Rectal smooth muscle tissue (tissue), 1 donor: ENCODE measurements around the gene VWA3B.
"Not testable (repeated sequence)": the region's sequence is repeated elsewhere in the genome, so short reads cannot be mapped to it uniquely, and the experiment has no call there.

ENCODE experiments used
- H3K27ac ChIP-seq: one replicate; pipeline ENCODE4 v1.7.0; 2013; ENCODE audit warnings: low read depth, low read length, inconsistent platforms
- H3K27me3 ChIP-seq: one replicate; pipeline ENCODE4 v1.7.0; 2013; ENCODE audit warnings: low read length; ENCODE audit not compliant: control insufficient read depth, insufficient read depth
- H3K36me3 ChIP-seq: one replicate; pipeline ENCODE4 v1.7.0; 2013; ENCODE audit warnings: low read length; ENCODE audit not compliant: control insufficient read depth, insufficient read depth
- H3K4me1 ChIP-seq: one replicate; pipeline ENCODE4 v1.7.0; 2013; ENCODE audit warnings: low read length; ENCODE audit not compliant: control insufficient read depth, insufficient read depth
- H3K4me3 ChIP-seq: one replicate; pipeline ENCODE4 v1.7.0; 2013; ENCODE audit warnings: low read length
- H3K9ac ChIP-seq: one replicate; pipeline ENCODE4 v1.7.0; 2013; ENCODE audit warnings: low read length

The VWA3B gene, protein sequence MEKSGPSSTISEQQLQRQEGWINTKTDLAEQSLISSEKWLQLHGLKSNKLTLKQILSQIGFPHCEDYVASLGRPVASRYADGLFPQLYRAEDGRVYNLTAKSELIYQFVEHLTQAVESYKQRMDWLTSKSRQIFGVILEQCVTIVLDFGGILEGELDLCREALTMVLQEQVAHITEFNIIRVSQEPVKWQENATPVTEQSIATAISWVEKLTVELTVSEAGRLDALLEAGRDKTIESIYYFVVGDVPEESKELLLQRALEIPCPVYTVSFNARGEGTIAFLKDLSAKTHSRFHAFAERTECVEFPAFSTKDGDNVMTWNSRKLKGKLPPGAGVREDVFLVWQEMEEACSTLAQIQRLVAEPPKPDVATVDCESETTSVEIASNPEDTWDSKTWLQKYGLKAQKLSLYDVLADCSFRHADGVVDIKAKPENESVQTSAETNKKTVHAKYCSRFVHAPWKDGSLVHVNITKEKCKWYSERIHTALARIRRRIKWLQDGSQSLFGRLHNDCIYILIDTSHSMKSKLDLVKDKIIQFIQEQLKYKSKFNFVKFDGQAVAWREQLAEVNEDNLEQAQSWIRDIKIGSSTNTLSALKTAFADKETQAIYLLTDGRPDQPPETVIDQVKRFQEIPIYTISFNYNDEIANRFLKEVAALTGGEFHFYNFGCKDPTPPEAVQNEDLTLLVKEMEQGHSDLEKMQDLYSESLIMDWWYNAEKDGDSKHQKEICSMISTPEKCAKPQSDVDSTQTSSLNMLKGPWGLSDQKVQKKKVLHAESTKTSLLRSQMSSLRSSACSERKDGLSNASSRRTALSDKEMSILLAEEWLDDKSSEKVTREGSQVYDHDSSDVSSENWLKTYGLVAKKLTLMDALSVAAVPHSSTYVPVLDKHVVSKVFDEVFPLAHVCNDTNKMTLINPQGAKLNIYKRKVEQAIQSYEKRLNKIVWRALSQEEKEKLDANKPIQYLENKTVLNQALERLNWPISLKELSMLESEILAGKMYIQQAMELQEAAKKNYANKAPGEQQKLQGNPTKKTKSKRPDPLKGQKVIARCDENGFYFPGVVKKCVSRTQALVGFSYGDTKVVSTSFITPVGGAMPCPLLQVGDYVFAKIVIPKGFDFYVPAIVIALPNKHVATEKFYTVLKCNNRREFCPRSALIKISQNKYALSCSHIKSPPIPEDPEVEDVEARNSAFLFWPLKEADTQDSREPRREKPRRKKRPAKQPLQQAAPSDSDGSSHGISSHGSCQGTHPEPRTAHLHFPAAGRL (N-terminal part only)

GRCh38 chr2:98086491-98087446 is at the start of gene VWA3B:
VWA3B (plus strand) TSS chr2:98087167; CDS start chr2:98093093, 5,926 bp downstream.
- peak within 1 kb of the TSS; percentile 41 for H3K9ac ChIP-seq
- peaks cover 4% of the 10 kb centered on the region for H3K4me1 ChIP-seq
- no peaks in the 10 kb centered on the region for H3K36me3 ChIP-seq
- H3K4me3 ChIP-seq = peak within 1 kb of the TSS; percentile 71
- H3K27ac ChIP-seq = no peak within 1 kb of the TSS
- no peaks in the 10 kb centered on the region for H3K27me3 ChIP-seq

- no peaks in the 10 kb centered on the region for H3K27me3 ChIP-seq
- H3K27ac ChIP-seq = no peak overlapping the region
- H3K4me3 ChIP-seq = no peak overlapping the region
- no peak overlapping the region for H3K9ac ChIP-seq
- H3K36me3 ChIP-seq = no peaks in the 10 kb centered on the region
- peaks cover 11% of the 10 kb centered on the region for H3K4me1 ChIP-seq
Measured at GRCh38 chr2:98037206-98037605, 49.8 kb upstream of the VWA3B start.

DNA sequence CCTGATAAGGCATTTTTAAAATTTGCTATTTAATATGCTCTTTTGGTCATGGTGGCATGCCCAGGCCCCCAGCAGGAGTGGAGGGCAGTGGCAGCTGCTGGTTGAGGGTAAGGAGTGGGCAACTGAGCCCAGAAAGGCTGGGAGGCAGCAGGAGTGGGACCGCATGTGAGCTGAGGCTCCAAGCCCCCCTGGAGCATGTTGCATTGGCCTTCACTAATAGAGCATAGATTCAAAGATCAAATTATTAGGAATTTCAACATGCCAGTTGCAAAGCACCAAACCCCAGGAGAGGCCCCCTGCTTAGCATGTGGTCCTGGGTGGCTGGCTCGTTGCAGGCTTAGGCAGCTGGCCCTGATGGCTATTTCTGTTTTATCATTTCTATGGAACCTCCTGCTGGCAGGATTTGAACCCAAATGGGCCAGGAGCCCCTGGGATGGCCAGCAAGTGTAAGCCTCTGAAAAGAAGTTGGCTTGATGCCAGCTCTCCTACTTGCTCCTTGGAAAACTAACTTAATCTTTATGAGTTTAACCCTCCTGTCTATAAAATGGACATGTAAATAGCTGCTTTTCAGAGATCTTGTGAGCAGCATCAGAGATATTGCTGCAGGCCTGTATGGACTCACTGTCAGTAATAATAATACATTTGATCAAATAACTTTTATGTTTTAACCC is 49.2 kb upstream of the VWA3B start:
- no peaks in the 10 kb centered on the region for H3K36me3 ChIP-seq
- H3K4me3 ChIP-seq = no peak overlapping the region
- H3K27ac ChIP-seq = no peak overlapping the region
- no peaks in the 10 kb centered on the region for H3K27me3 ChIP-seq
- peaks cover 11% of the 10 kb centered on the region for H3K4me1 ChIP-seq
- no peak overlapping the region for H3K9ac ChIP-seq

- Histone ChIP-seq H3K4me1 (peaks cover 11% of the 10 kb centered on the region), H3K27me3 (no peaks in the 10 kb centered on the region), H3K9ac (no peak overlapping the region), H3K4me3 (no peak overlapping the region), H3K36me3 (no peaks in the 10 kb centered on the region), H3K27ac (no peak overlapping the region)
Measured at GRCh38 chr2:98039085-98039756, 47.7 kb upstream of the VWA3B start.

DNA sequence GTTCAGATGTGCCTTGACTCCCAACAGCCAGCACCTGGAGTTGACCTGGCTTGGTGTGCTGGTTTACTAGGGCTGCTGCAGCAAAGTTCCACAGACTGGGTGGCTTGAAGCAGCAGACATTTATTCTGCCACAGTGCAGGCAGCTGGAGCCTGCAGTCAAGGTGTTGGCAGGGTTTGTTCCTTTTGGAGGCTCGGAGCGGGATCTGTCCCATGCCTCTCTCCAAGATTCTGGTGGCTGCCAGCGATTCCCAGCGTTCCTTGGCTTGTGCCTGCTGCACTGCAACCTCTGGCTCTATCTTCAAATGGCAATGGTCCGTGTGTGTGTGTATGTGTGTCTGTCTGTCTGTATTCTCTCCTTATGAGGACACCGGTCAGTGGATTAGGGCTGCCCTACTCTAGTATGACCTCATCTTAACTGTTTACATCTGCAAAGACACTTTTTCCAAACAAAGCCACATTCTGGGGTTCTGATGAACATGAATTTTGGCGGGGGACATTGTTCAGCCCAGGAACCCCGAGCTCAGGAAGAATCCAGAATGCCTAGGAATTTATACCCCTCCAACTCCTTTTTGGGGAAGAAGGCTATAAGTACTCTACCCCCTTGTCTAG is 46.5 kb upstream of the VWA3B start:
- Histone ChIP-seq H3K4me3 (no peak overlapping the region), H3K4me1 (peaks cover 11% of the 10 kb centered on the region), H3K9ac (no peak overlapping the region), H3K27me3 (no peaks in the 10 kb centered on the region), H3K36me3 (no peaks in the 10 kb centered on the region), H3K27ac (no peak overlapping the region)

- H3K27ac ChIP-seq = no peak overlapping the region
- no peaks in the 10 kb centered on the region for H3K4me1 ChIP-seq
- no peaks in the 10 kb centered on the region for H3K27me3 ChIP-seq
- H3K9ac ChIP-seq = no peak overlapping the region
- H3K36me3 ChIP-seq = no peaks in the 10 kb centered on the region
- no peak overlapping the region for H3K4me3 ChIP-seq
Measured at GRCh38 chr2:98043101-98043500, 43.9 kb upstream of the VWA3B start.

GRCh38 chr2:98044730-98045129 is 42.2 kb upstream of the VWA3B start:
- H3K27me3 ChIP-seq, H3K9ac ChIP-seq, H3K27ac ChIP-seq, H3K36me3 ChIP-seq, H3K4me3 ChIP-seq, H3K4me1 ChIP-seq: not testable (repeated sequence)

DNA sequence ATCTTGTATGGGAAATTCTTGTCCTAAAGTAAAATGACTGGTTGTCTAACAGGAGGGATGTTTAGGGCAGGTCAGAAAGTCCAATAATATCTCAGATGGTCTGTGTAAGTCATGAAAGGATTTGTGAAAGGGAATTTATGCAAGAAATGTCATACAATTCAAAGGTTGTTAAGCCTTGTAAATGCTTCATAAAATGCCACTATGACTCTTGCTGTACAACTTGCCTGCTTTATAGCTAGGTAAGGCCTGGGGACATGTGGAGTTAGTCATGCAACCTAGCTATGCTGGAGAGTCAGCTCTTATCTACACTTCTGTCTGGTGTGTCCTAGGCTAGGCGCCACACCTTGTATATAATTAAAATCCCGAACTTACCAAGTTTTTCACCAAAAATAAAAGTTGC is 36.9 kb upstream of the VWA3B start:
- Histone ChIP-seq H3K36me3 (no peaks in the 10 kb centered on the region), H3K27me3 (no peaks in the 10 kb centered on the region), H3K9ac (no peak overlapping the region), H3K27ac (no peak overlapping the region), H3K4me1 (no peaks in the 10 kb centered on the region), H3K4me3 (no peak overlapping the region)

- Histone ChIP-seq H3K36me3 (no peaks in the 10 kb centered on the region), H3K27me3 (no peaks in the 10 kb centered on the region), H3K4me1 (no peaks in the 10 kb centered on the region), H3K27ac (no peak overlapping the region), H3K9ac (no peak overlapping the region), H3K4me3 (no peak overlapping the region)
Measured at GRCh38 chr2:98058191-98058975, 28.6 kb upstream of the VWA3B start.

- H3K27me3 ChIP-seq = no peaks in the 10 kb centered on the region
- H3K4me3 ChIP-seq = no peak overlapping the region
- no peaks in the 10 kb centered on the region for H3K36me3 ChIP-seq
- H3K27ac ChIP-seq = no peak overlapping the region
- no peaks in the 10 kb centered on the region for H3K4me1 ChIP-seq
- H3K9ac ChIP-seq = no peak overlapping the region
Measured at GRCh38 chr2:98060277-98060676, 26.7 kb upstream of the VWA3B start.
